ENCODE results near the gene PRKCA. TPM values are rescaled to one million over a fixed set of nuclear protein-coding genes. Genes with fewer than 3 reads are reported as not detected.

Gene PRKCA
- total and polyA plus RNA-seq, 2 experiments from 2014 or later: 6.4 to 35.4 TPM

GRCh38 chr17:66522591-66523272 is 220.3 kb downstream of the PRKCA start:
- ATAC-seq (no peak), DNase-seq (ENCODE audit: low spot score) (no peak)
- Mint-ChIP-seq H3K4me3 (no peak overlapping the region), H3K9me3 (no peaks in the 10 kb centered on the region), H3K36me3 (ENCODE audit: low read depth) (no peaks in the 10 kb centered on the region), H3K27ac (no peak overlapping the region; the same call in 1 of the 2 replicates), H3K4me1 (peaks cover 10% of the 10 kb centered on the region; the same call in 2 of the 3 replicates), H3K27me3 (ENCODE audit: insufficient read depth, low read depth, poor library complexity) (no peaks in the 10 kb centered on the region)
- Histone ChIP-seq H3K4me3 (no peak overlapping the region), H3F3A (replicated peaks; ENCODE audit: low read depth) (no peaks in the 10 kb centered on the region), H3K27me3 (ENCODE audit: insufficient read depth) (no peaks in the 10 kb centered on the region), H3K4me2 (no peak overlapping the region), H3K79me2 (replicated peaks; ENCODE audit: insufficient read depth) (no peaks in the 10 kb centered on the region), H4K20me1 (replicated peaks; ENCODE audit: insufficient read depth) (no peaks in the 10 kb centered on the region), H3K4me1 (ENCODE audit: insufficient read depth) (no peaks in the 10 kb centered on the region), H3K36me3 (ENCODE audit: insufficient read depth) (no peaks in the 10 kb centered on the region), H3K9me2 (ENCODE audit: insufficient read depth) (no peaks in the 10 kb centered on the region), H2AFZ (no peak overlapping the region), H3K27ac (ENCODE audit: low read depth) (no peak overlapping the region)
- no peak for TF ChIP-seq STAT1 (IDR thresholded peaks at IDR 0.05; ENCODE audit: unreplicated experiment)
- TF ChIP-seq, protein P1, sequence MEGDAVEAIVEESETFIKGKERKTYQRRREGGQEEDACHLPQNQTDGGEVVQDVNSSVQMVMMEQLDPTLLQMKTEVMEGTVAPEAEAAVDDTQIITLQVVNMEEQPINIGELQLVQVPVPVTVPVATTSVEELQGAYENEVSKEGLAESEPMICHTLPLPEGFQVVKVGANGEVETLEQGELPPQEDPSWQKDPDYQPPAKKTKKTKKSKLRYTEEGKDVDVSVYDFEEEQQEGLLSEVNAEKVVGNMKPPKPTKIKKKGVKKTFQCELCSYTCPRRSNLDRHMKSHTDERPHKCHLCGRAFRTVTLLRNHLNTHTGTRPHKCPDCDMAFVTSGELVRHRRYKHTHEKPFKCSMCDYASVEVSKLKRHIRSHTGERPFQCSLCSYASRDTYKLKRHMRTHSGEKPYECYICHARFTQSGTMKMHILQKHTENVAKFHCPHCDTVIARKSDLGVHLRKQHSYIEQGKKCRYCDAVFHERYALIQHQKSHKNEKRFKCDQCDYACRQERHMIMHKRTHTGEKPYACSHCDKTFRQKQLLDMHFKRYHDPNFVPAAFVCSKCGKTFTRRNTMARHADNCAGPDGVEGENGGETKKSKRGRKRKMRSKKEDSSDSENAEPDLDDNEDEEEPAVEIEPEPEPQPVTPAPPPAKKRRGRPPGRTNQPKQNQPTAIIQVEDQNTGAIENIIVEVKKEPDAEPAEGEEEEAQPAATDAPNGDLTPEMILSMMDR (conservative IDR thresholded peaks at IDR 0.05; ENCODE audit: low read depth in 2 of 2): no peak

DNA sequence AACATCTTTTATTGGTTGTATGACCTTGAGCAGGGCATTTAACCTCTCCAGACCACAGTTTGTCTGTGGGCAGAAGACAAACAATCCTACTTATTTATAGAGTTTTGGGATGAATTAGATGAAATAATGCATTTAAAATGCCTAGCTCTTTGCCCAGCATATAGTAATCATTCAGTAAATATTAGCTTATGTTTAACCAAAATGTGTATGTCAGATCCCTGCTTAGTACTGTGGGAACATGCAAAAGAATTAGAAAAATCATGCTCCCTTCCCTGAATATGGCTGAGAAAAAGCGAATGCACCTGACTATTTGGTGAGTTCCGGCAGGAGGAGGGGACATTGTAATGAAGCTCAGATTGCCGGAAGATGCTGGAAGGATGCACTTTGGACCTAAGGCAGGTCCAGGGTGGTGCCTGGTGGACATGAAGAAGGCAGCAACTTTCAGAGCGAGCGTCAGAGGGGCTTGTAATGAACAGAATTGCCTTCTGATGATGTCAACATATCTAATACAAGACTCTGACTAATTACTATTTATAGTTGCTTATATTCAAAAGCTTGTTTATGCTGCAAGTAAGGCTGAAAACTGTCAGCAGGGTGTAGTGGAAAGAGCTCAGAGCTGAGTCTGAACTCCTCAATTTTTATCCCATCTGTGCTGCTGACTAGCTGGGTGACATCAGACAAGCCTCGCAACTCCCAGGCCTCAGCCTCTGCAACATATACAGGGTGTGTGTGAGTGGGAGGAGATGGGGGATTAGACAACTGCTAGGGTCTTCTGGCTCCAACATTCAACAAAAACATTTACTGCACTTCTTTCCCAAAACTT is 221.2 kb downstream of the PRKCA start:
- Mint-ChIP-seq H3K27me3 (ENCODE audit: insufficient read depth, low read depth, poor library complexity) (no peaks in the 10 kb centered on the region), H3K4me3 (no peak overlapping the region), H3K27ac (no peak overlapping the region), H3K9me3 (no peaks in the 10 kb centered on the region), H3K36me3 (ENCODE audit: low read depth) (no peaks in the 10 kb centered on the region), H3K4me1 (peaks cover 10% of the 10 kb centered on the region; the same call in 2 of the 3 replicates)
- no peaks in the 10 kb centered on the region for H3K36me3 ChIP-seq (ENCODE audit: insufficient read depth)
- no peak overlapping the region for H3K27ac ChIP-seq (ENCODE audit: low read depth)
- H3K4me3 ChIP-seq: no peak overlapping the region
- no peak for ATAC-seq
- no peak overlapping the region for H2AFZ ChIP-seq
- H3K4me2 ChIP-seq: no peak overlapping the region
- H3K9me2 ChIP-seq (ENCODE audit: insufficient read depth): no peaks in the 10 kb centered on the region
- no peak for DNase-seq (ENCODE audit: low spot score)
- no peaks in the 10 kb centered on the region for H4K20me1 ChIP-seq (replicated peaks; ENCODE audit: insufficient read depth)
- H3F3A ChIP-seq (replicated peaks; ENCODE audit: low read depth): no peaks in the 10 kb centered on the region
- no peaks in the 10 kb centered on the region for H3K4me1 ChIP-seq (ENCODE audit: insufficient read depth)
- no peaks in the 10 kb centered on the region for H3K27me3 ChIP-seq (ENCODE audit: insufficient read depth)
- no peaks in the 10 kb centered on the region for H3K79me2 ChIP-seq (replicated peaks; ENCODE audit: insufficient read depth)
- TF ChIP-seq JUNB (IDR thresholded peaks at IDR 0.05; ENCODE audit: unreplicated experiment) (no peak), REST (IDR thresholded peaks at IDR 0.05; ENCODE audit: unreplicated experiment) (no peak), ZNF114 (CRISPR knock-in tag; IDR thresholded peaks at IDR 0.05) (no peak), ZNF331 (CRISPR knock-in tag; IDR thresholded peaks at IDR 0.05; ENCODE audit: low read depth) (no peak), NANOG (IDR thresholded peaks at IDR 0.05; ENCODE audit: borderline replicate concordance) (no peak), CREB1 (CRISPR knock-in tag; IDR thresholded peaks at IDR 0.05; ENCODE audit: low read depth) (no peak), STAT1 (IDR thresholded peaks at IDR 0.05; ENCODE audit: unreplicated experiment) (no peak), ETS1 (IDR thresholded peaks at IDR 0.05) (no peak), EZH2 (IDR thresholded peaks at IDR 0.05; ENCODE audit: low read depth, unreplicated experiment) (no peak)
- TF ChIP-seq, protein P1 (conservative IDR thresholded peaks at IDR 0.05; ENCODE audit: low read depth in 2 of 2): no peak
